K562 (cell line): Measurements from ENCODE around the gene CAPN7.

ENCODE experiments used
- JUN ChIP-seq, 2 experiments: sonication (generic) in 1 of 2; formaldehyde crosslinking in 1 of 2; IDR thresholded peaks; 2 replicates each; pipeline versions ENCODE4 v1.6.1 to v1.8.0; 2012 to 2022; ENCODE audit warnings: borderline replicate concordance in 2 of 2, mild to moderate bottlenecking in 2 of 2, improper control_type of control experiment in 1 of 2, low read depth in 1 of 2, low read length in 1 of 2, missing genetic modification reagents in 1 of 2
- KDM1A ChIP-seq, 2 experiments: fragments of 450-650 bp; IDR thresholded peaks; 2 replicates each; pipeline ENCODE4 v1.6.1; 2016; ENCODE audit warnings: mild to moderate bottlenecking in 2 of 2
- NFE2L1 ChIP-seq: fragments of 450-650 bp; IDR thresholded peaks from 2 replicates; pipeline ENCODE4 v1.6.1; 2016; ENCODE audit warnings: missing genetic modification characterization, low read depth, mild to moderate bottlenecking, missing compliant biosample characterization, moderate library complexity, borderline replicate concordance
- NFIC ChIP-seq: fragments of 450-650 bp; IDR thresholded peaks from 2 replicates; pipeline ENCODE4 v1.6.1; 2017; ENCODE audit warnings: mild to moderate bottlenecking, inconsistent platforms
- POLR2A ChIP-seq: fragments of 450-650 bp; conservative IDR thresholded peaks from 2 replicates; pipeline ENCODE4 v1.6.1; 2016
- SIN3A ChIP-seq, 2 experiments: fragments of 150-350 bp in 1 of 2; IDR thresholded peaks; 2 replicates each; pipeline ENCODE4 v1.6.1; 2011 to 2016; ENCODE audit warnings: borderline replicate concordance in 2 of 2, low read depth in 2 of 2, low read length in 2 of 2, mild to moderate bottlenecking in 2 of 2, moderate library complexity in 2 of 2; ENCODE audit not compliant: control insufficient read depth in 1 of 2
- SRF ChIP-seq, 2 experiments: fragments of 250-450, 450-650 bp in 1 of 2; sonication (Bioruptor Pico) in 1 of 2; sonication (generic) in 1 of 2; formaldehyde crosslinking; IDR thresholded peaks; 2 replicates each; pipeline versions ENCODE4 v1.5.0 to v1.5.1; 2020 to 2022; ENCODE audit warnings: mild to moderate bottlenecking in 1 of 2, missing genetic modification reagents in 1 of 2
- TEAD4 ChIP-seq, 2 experiments: sonication (generic) in 1 of 2; formaldehyde crosslinking in 1 of 2; IDR thresholded peaks; 2 replicates each; pipeline versions ENCODE4 v1.6.1 to v1.8.0; 2012 to 2022; ENCODE audit warnings: borderline replicate concordance in 1 of 2, inconsistent platforms in 1 of 2, low read length in 1 of 2, mild to moderate bottlenecking in 1 of 2, missing genetic modification reagents in 1 of 2
- ZNF57 ChIP-seq: fragments of 450-650 bp; formaldehyde crosslinking; IDR thresholded peaks from 2 replicates; pipeline ENCODE4 v1.4.0; 2020; ENCODE audit warnings: mild to moderate bottlenecking, moderate library complexity
- TF ChIP-seq, protein P1 (sequence below): sonication (generic); formaldehyde crosslinking; IDR thresholded peaks from 2 replicates; pipeline ENCODE4 v1.8.1; 2022; ENCODE audit warnings: missing genetic modification reagents
- TF ChIP-seq, protein P2 (sequence below), 3 experiments: IDR thresholded peaks in 2 of 3; conservative IDR thresholded peaks in 1 of 3; 2 replicates each; pipeline ENCODE4 v1.5.1; 2011 to 2012; ENCODE audit warnings: low read length in 3 of 3, mild to moderate bottlenecking in 3 of 3, control low read depth in 2 of 3, improper control_type of control experiment in 1 of 3, inconsistent platforms in 1 of 3, low read depth in 1 of 3, mixed read lengths in 1 of 3, moderate library complexity in 1 of 3; ENCODE audit not compliant: insufficient read depth in 2 of 3
- TF ChIP-seq, protein P3 (sequence below): fragments of 450-650 bp; formaldehyde crosslinking; IDR thresholded peaks from 2 replicates; pipeline ENCODE4 v1.4.0; 2020; ENCODE audit warnings: mild to moderate bottlenecking, mixed read lengths

DNA sequence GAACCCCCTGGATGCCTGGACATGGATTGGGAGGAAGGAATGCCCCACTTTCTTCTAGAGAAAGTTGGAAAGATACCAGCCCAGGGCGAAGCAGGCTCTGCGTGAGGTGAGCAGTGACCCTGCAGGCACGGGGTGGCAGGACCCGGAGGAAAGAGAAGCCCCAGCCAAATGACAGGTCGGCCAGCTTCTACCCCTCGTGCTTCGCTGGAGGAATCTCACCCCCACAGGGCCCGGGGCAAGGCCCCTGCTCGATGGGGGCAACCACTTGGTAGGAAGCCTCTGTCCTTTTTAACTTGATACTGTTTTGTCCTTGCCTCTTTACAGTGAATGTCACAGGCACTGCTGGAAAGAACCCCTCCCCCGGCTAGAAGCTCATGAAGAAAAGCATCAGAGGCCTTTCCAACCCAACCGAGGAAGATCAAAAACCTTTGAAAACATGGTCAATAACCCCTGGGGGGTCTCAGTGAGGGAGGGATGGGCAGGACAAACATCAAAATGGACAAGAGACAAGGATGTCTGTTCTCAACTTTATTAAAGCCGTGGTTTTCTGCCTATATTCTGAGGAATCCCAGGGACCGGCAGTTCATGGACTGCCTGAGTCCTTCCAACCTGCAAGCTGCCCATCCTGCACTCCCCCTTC lies 71.9 kb downstream of the CAPN7 start:
- TF ChIP-seq POLR2A = no peak
- TF ChIP-seq, protein P1, sequence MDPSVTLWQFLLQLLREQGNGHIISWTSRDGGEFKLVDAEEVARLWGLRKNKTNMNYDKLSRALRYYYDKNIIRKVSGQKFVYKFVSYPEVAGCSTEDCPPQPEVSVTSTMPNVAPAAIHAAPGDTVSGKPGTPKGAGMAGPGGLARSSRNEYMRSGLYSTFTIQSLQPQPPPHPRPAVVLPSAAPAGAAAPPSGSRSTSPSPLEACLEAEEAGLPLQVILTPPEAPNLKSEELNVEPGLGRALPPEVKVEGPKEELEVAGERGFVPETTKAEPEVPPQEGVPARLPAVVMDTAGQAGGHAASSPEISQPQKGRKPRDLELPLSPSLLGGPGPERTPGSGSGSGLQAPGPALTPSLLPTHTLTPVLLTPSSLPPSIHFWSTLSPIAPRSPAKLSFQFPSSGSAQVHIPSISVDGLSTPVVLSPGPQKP (CRISPR knock-in tag) = no peak
- no peak for TF ChIP-seq JUN (IDR thresholded peaks at IDR 0.05; ENCODE audit: borderline replicate concordance, low read depth, low read length)
- TF ChIP-seq JUN (CRISPR knock-in tag; IDR thresholded peaks at IDR 0.05; ENCODE audit: borderline replicate concordance) = no peak
- TF ChIP-seq, protein P2, sequence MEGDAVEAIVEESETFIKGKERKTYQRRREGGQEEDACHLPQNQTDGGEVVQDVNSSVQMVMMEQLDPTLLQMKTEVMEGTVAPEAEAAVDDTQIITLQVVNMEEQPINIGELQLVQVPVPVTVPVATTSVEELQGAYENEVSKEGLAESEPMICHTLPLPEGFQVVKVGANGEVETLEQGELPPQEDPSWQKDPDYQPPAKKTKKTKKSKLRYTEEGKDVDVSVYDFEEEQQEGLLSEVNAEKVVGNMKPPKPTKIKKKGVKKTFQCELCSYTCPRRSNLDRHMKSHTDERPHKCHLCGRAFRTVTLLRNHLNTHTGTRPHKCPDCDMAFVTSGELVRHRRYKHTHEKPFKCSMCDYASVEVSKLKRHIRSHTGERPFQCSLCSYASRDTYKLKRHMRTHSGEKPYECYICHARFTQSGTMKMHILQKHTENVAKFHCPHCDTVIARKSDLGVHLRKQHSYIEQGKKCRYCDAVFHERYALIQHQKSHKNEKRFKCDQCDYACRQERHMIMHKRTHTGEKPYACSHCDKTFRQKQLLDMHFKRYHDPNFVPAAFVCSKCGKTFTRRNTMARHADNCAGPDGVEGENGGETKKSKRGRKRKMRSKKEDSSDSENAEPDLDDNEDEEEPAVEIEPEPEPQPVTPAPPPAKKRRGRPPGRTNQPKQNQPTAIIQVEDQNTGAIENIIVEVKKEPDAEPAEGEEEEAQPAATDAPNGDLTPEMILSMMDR (IDR thresholded peaks at IDR 0.05 in 2 of 3, conservative IDR thresholded peaks at IDR 0.05 in 1 of 3; ENCODE audit: insufficient read depth in 2 of 3, low read depth in 1 of 3, low read length in 3 of 3) = no peak
- TF ChIP-seq TEAD4 (IDR thresholded peaks at IDR 0.05; ENCODE audit: low read length) = no peak
- no peak for TF ChIP-seq TEAD4 (CRISPR knock-in tag; IDR thresholded peaks at IDR 0.05; ENCODE audit: borderline replicate concordance)
- no peak for TF ChIP-seq NFIC
- no peak for TF ChIP-seq KDM1A (IDR thresholded peaks at IDR 0.05)
- TF ChIP-seq SIN3A (IDR thresholded peaks at IDR 0.05; ENCODE audit: borderline replicate concordance in 2 of 2, control insufficient read depth in 1 of 2, low read depth in 2 of 2, low read length in 2 of 2) = no peak
- TF ChIP-seq ZNF57 (CRISPR knock-in tag) = no peak
- TF ChIP-seq, protein P3, sequence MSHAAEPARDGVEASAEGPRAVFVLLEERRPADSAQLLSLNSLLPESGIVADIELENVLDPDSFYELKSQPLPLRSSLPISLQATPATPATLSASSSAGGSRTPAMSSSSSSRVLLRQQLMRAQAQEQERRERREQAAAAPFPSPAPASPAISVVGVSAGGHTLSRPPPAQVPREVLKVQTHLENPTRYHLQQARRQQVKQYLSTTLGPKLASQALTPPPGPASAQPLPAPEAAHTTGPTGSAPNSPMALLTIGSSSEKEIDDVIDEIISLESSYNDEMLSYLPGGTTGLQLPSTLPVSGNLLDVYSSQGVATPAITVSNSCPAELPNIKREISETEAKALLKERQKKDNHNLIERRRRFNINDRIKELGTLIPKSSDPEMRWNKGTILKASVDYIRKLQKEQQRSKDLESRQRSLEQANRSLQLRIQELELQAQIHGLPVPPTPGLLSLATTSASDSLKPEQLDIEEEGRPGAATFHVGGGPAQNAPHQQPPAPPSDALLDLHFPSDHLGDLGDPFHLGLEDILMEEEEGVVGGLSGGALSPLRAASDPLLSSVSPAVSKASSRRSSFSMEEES (CRISPR knock-in tag) = no peak
- TF ChIP-seq NFE2L1 (tag) = no peak
- TF ChIP-seq SRF (CRISPR knock-in tag; IDR thresholded peaks at IDR 0.05) = no peak
